NOMO-1 treated with DMSO at 0.1 percent for 48 hours (cell line): ENCODE results near the gene APBA2.

Experiments used
- DNase-seq: peaks from one replicate; lab custom pipeline; 2025; ENCODE audit not compliant: unreplicated experiment; lab: John Stamatoyannopoulos, UW

The APBA2 gene

GRCh38 chr15:29055876-29056275 lies 170.1 kb downstream of the APBA2 start:
- DNase-seq, result no peak

DNA sequence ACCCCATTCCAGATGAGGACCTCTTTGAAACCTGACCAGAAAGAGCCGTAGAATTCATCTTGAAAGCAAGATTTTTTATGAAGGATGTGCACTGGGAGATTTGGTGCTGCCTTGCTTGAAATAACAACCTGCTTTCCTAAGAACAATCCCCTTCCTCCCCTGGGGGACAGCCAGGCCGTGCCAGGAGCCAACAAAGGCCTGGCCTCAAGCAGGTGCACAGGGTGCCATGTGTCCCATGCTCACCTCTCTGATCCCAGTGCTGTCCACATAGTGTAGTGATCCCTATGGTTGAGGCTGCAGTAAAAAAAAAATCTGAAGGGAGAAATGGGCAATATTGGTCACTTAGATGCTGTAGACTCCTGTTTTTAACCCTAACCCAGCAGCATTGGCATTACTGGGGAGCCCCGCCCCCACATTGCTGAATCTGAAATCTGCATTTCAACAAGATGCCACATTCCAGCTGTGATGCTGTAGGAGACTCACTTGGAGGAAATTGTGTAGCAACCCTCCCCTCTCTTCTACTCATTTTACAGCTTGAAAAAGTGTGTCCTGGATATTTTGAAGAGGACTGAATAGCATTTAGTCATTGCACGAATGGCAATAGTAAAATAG lies 171.2 kb downstream of the APBA2 start:
- no peak for DNase-seq

- DNase-seq, result no peak
Observed at GRCh38 chr15:29057856-29058255, 172.1 kb downstream of the APBA2 start.

DNA sequence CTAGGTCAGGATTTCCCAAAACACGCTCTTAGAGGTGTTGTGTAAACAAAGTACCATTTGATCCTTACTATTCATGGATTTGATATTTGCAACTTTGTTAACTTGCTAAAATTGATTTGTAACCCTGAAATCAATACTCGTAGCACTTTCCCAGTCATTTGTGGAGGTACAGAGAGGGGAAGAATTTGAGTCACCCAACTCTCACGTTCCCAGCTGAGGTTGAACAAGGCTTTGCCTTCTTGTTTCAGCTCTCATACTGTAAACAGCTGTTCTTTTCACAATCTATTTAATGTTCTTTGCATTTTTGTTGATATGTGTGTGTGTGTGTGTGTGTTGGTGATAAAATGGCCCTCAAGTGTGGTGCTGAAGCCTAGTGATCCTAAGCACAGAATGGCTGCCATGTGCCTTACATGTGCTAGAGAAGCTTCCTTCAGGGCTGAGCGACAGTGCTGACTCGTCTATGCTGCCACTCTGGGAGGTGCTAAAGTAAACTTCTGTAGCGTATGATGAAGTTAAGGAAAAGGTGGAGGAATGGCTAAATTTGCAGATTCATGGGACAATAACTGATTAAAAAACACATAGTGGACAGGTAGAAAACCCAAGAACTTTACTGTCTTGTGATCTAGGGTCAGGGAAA lies 173.2 kb downstream of the APBA2 start:
- DNase-seq, result no peak

- DNase-seq, result no peak
Observed at GRCh38 chr15:29059871-29060640, 174.3 kb downstream of the APBA2 start.

- DNase-seq, result no peak
Observed at GRCh38 chr15:29061746-29062145, 176.0 kb downstream of the APBA2 start.

GRCh38 chr15:29062179-29062591 lies 176.4 kb downstream of the APBA2 start:
- no peak for DNase-seq

GRCh38 chr15:29062626-29063025 lies 176.9 kb downstream of the APBA2 start:
- no peak for DNase-seq

DNA sequence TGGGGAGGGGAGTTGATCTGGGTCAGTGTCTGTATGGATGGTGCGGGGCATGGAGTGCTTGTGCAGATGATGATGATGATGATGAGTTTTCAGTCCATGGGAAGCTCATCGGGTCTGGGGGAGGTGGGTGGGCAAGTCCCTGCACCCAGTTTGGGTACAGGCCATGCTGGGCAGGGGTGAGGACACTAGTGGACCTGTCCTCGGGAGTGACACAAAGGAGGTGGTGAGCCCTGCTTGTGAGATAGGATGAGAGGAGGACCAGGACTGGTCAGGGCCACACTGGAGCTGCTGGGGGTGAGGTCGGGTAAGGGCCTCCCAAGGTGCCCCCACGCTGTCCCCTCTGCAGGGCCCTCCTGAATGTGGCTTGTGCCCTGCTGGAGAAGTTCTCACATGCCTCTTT lies 177.9 kb downstream of the APBA2 start:
- no peak for DNase-seq

DNA sequence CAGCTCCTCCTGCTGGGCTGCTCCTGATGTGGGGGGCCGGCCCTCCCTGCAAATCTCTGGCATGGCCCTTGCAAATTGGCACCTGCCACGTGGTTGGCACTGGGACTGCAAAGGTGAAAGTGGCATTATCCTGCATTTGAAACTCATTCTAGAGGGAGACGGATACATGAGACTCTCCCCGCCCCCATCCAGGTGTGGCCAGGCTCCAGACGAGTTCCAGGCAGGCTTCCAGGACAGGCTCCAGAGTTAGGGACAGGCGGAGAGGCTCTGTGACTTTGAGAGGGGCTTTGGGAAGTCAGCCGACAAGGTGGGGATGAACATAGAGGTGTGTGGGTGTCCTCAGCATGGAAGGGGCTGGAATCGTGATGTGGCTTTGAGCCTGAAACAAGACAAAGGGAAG lies 178.5 kb downstream of the APBA2 start:
- no peak for DNase-seq

- DNase-seq, result no peak
Observed at GRCh38 chr15:29064731-29065130, 179.0 kb downstream of the APBA2 start.

DNA sequence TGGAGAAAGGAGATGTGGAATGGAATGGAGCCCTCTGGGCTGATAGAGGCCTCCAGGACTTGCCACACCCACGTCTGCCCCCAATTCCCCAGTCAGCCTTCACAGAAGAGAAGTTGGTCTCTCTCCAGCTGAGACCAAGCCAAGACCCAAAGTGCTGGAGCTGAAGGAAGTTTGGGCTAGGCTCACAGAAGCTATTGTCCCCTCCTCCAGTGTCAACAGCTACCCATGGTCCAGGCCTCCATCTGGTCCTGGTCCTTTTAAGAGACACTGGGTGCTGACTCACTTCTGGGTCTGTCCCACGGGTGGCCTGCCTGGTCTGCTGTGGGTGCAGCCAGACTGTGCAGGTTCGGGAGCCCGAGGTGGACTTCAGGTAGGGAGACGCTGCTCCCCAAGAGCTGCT lies 179.8 kb downstream of the APBA2 start:
- DNase-seq, result no peak

GRCh38 chr15:29066310-29066709 lies 180.5 kb downstream of the APBA2 start:
- no peak for DNase-seq

GRCh38 chr15:29066838-29067237 lies 181.1 kb downstream of the APBA2 start:
- no peak for DNase-seq

- DNase-seq, result no peak
Observed at GRCh38 chr15:29067949-29068348, 182.2 kb downstream of the APBA2 start.

- DNase-seq, result no peak
Observed at GRCh38 chr15:29070471-29071231, 184.9 kb downstream of the APBA2 start.

DNA sequence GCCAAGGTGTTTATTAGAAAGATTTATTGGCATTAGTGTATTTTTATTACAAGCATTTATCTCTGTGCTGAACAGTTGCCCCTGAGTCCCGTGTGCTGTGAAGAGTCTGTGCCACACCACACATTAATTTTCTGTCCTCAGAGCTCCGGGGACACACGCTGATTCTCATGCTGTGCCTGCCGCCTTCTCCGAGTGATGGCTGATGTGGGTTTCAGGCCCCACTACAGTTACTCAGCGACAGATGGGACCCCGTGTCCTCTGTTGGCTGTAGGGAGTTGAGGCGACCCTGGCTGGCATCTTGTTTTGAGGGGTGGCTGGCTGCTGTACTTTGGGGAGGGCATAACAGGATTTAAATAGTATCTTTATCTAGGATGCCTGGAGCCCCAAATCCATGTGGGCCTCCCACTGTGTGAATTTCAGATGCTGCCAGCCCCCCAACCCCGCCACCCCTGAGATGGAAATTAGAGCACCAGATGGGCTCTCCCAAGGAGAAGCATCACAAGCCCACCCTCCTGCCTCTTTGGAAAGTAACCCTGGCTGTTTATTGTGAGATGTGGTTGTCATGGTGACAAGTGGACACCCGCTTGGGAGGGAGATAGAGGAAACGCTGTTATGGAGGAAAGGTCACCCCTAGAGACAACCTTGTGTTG lies 185.6 kb downstream of the APBA2 start:
- no peak for DNase-seq

- DNase-seq, result no peak
Observed at GRCh38 chr15:29071882-29072273, 186.1 kb downstream of the APBA2 start.

GRCh38 chr15:29072444-29072843 lies 186.7 kb downstream of the APBA2 start:
- DNase-seq, result no peak

DNA sequence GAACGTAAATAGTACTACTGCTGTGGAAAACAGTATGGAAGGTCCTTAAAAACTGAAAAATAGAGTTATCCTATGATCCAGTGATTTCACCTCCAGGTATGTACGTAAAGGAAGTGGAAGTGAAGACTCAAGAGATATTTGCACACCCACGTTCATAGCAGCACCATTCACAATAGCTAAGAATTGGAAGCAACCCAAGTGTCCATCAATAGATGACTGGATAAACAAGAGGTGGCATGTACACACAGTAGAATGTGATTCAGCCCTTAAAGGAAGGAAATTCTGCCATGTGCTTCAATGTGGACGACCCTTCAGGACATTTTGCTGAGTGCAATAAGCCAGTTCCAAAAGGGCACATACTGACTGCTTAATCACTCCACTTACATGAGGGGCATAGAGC lies 188.3 kb downstream of the APBA2 start:
- DNase-seq, result no peak

GRCh38 chr15:29078541-29078940 lies 192.8 kb downstream of the APBA2 start:
- no peak for DNase-seq
